Activated B cell treated with CpG ODN at 0.5 μM for 24 hours (primary cell): ENCODE results near the gene SLC22A5. TPM values are rescaled to one million over a fixed set of nuclear protein-coding genes. Genes with fewer than 3 reads are reported as not detected.
A peak's percentile ranks its signal among the peaks of the same experiment; 100 is the strongest.

ENCODE experiments used
- ATAC-seq: fragments of 200-7000 bp; cut with Tn5 transposase; one replicate; pipeline ENCODE4 v1.10.0; 2021; ENCODE audit warnings: low read depth, mild to moderate bottlenecking, moderate library complexity
- CTCF ChIA-PET: fragments of 350-600 bp; sonication (Branson Sonifier 250); formaldehyde crosslinking; loops from one replicate; lab custom pipeline; 2021; ENCODE audit warnings: antibody characterized with exemption; lab: Charles Lee
- POLR2A ChIA-PET: fragments of 350-600 bp; sonication (Branson Sonifier 250); formaldehyde crosslinking; loops from one replicate; lab custom pipeline; 2021; ENCODE audit warnings: antibody characterized with exemption; lab: Charles Lee
- DNase-seq: peaks from one replicate; pipeline ENCODE4 v3.0.0; 2022
- H3K27ac Mint-ChIP-seq: one replicate; pipeline ENCODE4 v1.8.0; 2020; ENCODE audit warnings: mixed read lengths
- H3K27me3 Mint-ChIP-seq: one replicate; pipeline ENCODE4 v1.8.0; 2021; ENCODE audit warnings: mixed read lengths
- H3K36me3 Mint-ChIP-seq: one replicate; pipeline ENCODE4 v1.8.0; 2021; ENCODE audit warnings: low read depth, mixed read lengths
- H3K4me1 Mint-ChIP-seq: one replicate; pipeline ENCODE4 v1.8.0; 2021; ENCODE audit warnings: mixed read lengths
- H3K4me3 Mint-ChIP-seq: one replicate; pipeline ENCODE4 v1.8.0; 2020; ENCODE audit warnings: mild to moderate bottlenecking, mixed read lengths
- H3K9me3 Mint-ChIP-seq: one replicate; pipeline ENCODE4 v1.8.0; 2020; ENCODE audit warnings: mixed read lengths
- intact Hi-C: fragments of 100-400 bp; cut with micrococcal nuclease; formaldehyde crosslinking; loops from one replicate; pipeline ENCODE4 v1.15.1; 2024
- total RNA-seq: library from RNA; stranded (reverse); gene quantifications from 2 replicates; pipeline ENCODE4 v1.2.3, GENCODE V29; 2022
- TF ChIP-seq, protein P1 (sequence below): fragments of 200-600 bp; IDR thresholded peaks from one replicate; pipeline ENCODE4 v1.8.0; 2022; ENCODE audit warnings: antibody characterized with exemption, mild to moderate bottlenecking

SLC22A5 gene
- total RNA-seq, 1 donor from 2014 or later: 6.6 TPM

GRCh38 chr5:132370971-132371602 is 1.6 kb downstream of the SLC22A5 start:
- Mint-ChIP-seq H3K9me3 (no peaks in the 10 kb centered on the region), H3K27me3 (no peaks in the 10 kb centered on the region), H3K4me3 (peak overlapping the region; percentile 86), H3K36me3 (no peaks in the 10 kb centered on the region), H3K4me1 (peaks cover 18% of the 10 kb centered on the region), H3K27ac (peak overlapping the region; percentile 56)
- no peak for DNase-seq
- intact Hi-C loops: no loop called here
- ChIA-PET CTCF (no interaction called here), POLR2A (interaction anchor here (0.6 kb wide), 1 partner anchor 1666 kb away, joined by 4 read pairs; no protein-coding TSS in a partner anchor)
- ATAC-seq: no peak
- TF ChIP-seq, protein P1, sequence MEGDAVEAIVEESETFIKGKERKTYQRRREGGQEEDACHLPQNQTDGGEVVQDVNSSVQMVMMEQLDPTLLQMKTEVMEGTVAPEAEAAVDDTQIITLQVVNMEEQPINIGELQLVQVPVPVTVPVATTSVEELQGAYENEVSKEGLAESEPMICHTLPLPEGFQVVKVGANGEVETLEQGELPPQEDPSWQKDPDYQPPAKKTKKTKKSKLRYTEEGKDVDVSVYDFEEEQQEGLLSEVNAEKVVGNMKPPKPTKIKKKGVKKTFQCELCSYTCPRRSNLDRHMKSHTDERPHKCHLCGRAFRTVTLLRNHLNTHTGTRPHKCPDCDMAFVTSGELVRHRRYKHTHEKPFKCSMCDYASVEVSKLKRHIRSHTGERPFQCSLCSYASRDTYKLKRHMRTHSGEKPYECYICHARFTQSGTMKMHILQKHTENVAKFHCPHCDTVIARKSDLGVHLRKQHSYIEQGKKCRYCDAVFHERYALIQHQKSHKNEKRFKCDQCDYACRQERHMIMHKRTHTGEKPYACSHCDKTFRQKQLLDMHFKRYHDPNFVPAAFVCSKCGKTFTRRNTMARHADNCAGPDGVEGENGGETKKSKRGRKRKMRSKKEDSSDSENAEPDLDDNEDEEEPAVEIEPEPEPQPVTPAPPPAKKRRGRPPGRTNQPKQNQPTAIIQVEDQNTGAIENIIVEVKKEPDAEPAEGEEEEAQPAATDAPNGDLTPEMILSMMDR: no peak

GRCh38 chr5:132371603-132371994 is 2.1 kb downstream of the SLC22A5 start:
- H3K4me3 Mint-ChIP-seq: peak overlapping the region; percentile 86

DNA sequence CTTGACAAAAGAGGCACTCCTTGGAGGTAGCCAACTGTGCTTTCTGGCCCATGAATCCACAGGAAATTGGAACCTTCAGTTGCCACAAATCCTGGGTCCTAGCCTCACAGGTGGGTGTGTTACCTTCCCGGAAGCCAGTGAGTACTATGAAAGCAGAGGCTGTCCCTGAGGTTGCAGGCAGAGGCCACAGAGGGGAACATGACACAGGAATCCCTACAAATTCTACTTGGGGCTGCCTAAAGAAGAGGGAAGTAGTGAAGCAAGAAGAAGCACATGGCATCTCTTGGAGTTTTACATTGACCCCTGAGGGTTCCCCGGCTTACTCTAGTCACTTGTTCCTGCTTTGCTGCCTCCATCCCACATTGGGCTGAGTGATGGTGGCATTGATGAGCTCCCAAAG is 2.6 kb downstream of the SLC22A5 start:
- no peak overlapping the region for H3K4me3 Mint-ChIP-seq
- H3K36me3 Mint-ChIP-seq: no peaks in the 10 kb centered on the region
- intact Hi-C loops: no loop called here
- CTCF ChIA-PET: no interaction called here
- TF ChIP-seq, protein P1: no peak
- DNase-seq (no peak), ATAC-seq (no peak)
- POLR2A ChIA-PET: interaction anchor here (1.4 kb wide), 1 partner anchor 14 kb away, joined by 4 read pairs; no protein-coding TSS in a partner anchor
- no peaks in the 10 kb centered on the region for H3K27me3 Mint-ChIP-seq
- peaks cover 18% of the 10 kb centered on the region for H3K4me1 Mint-ChIP-seq
- H3K9me3 Mint-ChIP-seq: no peaks in the 10 kb centered on the region
- H3K27ac Mint-ChIP-seq: no peak overlapping the region

More at GRCh38 chr5:132371603-132371994, 2.1 kb downstream of the SLC22A5 start:
- Mint-ChIP-seq H3K4me1 (peaks cover 18% of the 10 kb centered on the region), H3K36me3 (no peaks in the 10 kb centered on the region), H3K27ac (peak overlapping the region; percentile 56), H3K9me3 (no peaks in the 10 kb centered on the region), H3K27me3 (no peaks in the 10 kb centered on the region)
- DNase-seq (no peak), ATAC-seq (no peak)
- intact Hi-C loops: no loop called here
- ChIA-PET POLR2A (interaction anchor here (0.6 to 1.4 kb wide), 2 partner anchors 14 to 1665 kb away, joined by 4 read pairs; no protein-coding TSS in a partner anchor), CTCF (no interaction called here)
- TF ChIP-seq, protein P1: no peak

- H3K36me3 Mint-ChIP-seq: no peaks in the 10 kb centered on the region
- H3K4me1 Mint-ChIP-seq: peaks cover 18% of the 10 kb centered on the region
- TF ChIP-seq, protein P1: no peak
- no peak for ATAC-seq
- POLR2A ChIA-PET: interaction anchor here (1.4 kb wide), 1 partner anchor 15 kb away, joined by 4 read pairs; no protein-coding TSS in a partner anchor
- H3K9me3 Mint-ChIP-seq: no peaks in the 10 kb centered on the region
- intact Hi-C loops: no loop called here
- H3K27ac Mint-ChIP-seq: no peak overlapping the region
- DNase-seq: no peak
- CTCF ChIA-PET: no interaction called here
- H3K4me3 Mint-ChIP-seq: no peak overlapping the region
- H3K27me3 Mint-ChIP-seq: no peaks in the 10 kb centered on the region
Observed at GRCh38 chr5:132372542-132372941, 3.0 kb downstream of the SLC22A5 start.

DNA sequence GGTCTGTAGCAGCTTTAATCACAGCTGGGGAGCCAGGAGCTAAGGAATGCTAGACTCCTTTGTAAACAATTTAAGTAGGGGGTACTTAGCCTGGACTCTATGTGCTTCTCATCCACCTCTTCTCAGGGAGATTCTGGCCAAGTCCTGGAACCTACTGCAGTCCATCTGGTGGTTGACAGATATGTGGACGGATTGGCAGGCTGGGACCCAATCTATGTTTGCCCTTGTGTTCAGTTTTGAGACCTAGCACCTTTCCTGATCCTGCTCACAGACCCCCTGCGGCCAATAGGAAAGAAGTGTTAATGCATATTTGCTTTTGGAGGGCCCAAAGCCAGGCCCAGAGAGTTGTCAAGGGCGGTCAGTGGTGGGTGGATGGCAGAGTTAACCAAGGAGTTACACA is 6.4 kb downstream of the SLC22A5 start:
- H3K27me3 Mint-ChIP-seq: no peaks in the 10 kb centered on the region
- H3K4me1 Mint-ChIP-seq: peaks cover 13% of the 10 kb centered on the region
- H3K4me3 Mint-ChIP-seq: no peak overlapping the region
- intact Hi-C loops: no loop called here
- DNase-seq (no peak), ATAC-seq (no peak)
- ChIA-PET POLR2A (interaction anchor here (0.5 kb wide), 1 partner anchor 120 kb away, joined by 12 read pairs; no protein-coding TSS in a partner anchor), CTCF (interaction anchor here (1.3 kb wide), 1 partner anchor 10 kb away, joined by 4 read pairs; no protein-coding TSS in a partner anchor)
- peaks cover 14% of the 10 kb centered on the region for H3K36me3 Mint-ChIP-seq
- H3K9me3 Mint-ChIP-seq: no peaks in the 10 kb centered on the region
- TF ChIP-seq, protein P1: no peak
- H3K27ac Mint-ChIP-seq: no peak overlapping the region
